Mesenchymal stem cell (in vitro differentiated cells and primary cell): ENCODE measurements around the gene MRPL19.

Experiments
- DNase-seq: peaks from one replicate; pipeline ENCODE4 v3.0.0-alpha.2; 2013
- H2AFZ ChIP-seq: one replicate; pipeline ENCODE4 v1.6.1; 2013; ENCODE audit warnings: low read depth, mild to moderate bottlenecking, control low read depth, inconsistent platforms, low read length, moderate library complexity
- H2AK5ac ChIP-seq: 2 replicates; pipeline ENCODE4 v1.6.1; 2013; ENCODE audit warnings: low read length, moderate library complexity, mild to moderate bottlenecking, inconsistent platforms; ENCODE audit not compliant: severe bottlenecking
- H2BK120ac ChIP-seq: one replicate; pipeline ENCODE4 v1.6.1; 2013; ENCODE audit warnings: low read depth, mild to moderate bottlenecking, inconsistent platforms, low read length, moderate library complexity
- H2BK12ac ChIP-seq, 2 experiments: one replicate each; pipeline ENCODE4 v1.6.1; 2013; ENCODE audit warnings: inconsistent platforms in 2 of 2, low read length in 2 of 2, mild to moderate bottlenecking in 2 of 2, moderate library complexity in 2 of 2, control low read depth in 1 of 2
- H2BK15ac ChIP-seq: one replicate; pipeline ENCODE4 v1.6.1; 2013; ENCODE audit warnings: mild to moderate bottlenecking, low read depth, inconsistent platforms; ENCODE audit not compliant: poor library complexity, severe bottlenecking
- H2BK5ac ChIP-seq: 2 replicates; pipeline ENCODE4 v1.6.1; 2013; ENCODE audit warnings: low read depth, mild to moderate bottlenecking, low read length, control low read depth, inconsistent platforms; ENCODE audit not compliant: poor library complexity, severe bottlenecking
- H3K14ac ChIP-seq, 2 experiments: one replicate each; pipeline ENCODE4 v1.6.1; 2013; ENCODE audit warnings: inconsistent platforms in 2 of 2, low read length in 2 of 2, control low read depth in 1 of 2, mild to moderate bottlenecking in 1 of 2, moderate library complexity in 1 of 2
- H3K18ac ChIP-seq, 2 experiments: one replicate each; pipeline ENCODE4 v1.6.1; 2013; ENCODE audit warnings: inconsistent platforms in 2 of 2, low read length in 2 of 2, control low read depth in 1 of 2, low read depth in 1 of 2, mild to moderate bottlenecking in 1 of 2
- H3K23ac ChIP-seq, 2 experiments: one replicate each; pipeline ENCODE4 v1.6.1; 2013; ENCODE audit warnings: inconsistent platforms in 2 of 2, low read length in 2 of 2, mild to moderate bottlenecking in 2 of 2, moderate library complexity in 2 of 2, control low read depth in 1 of 2
- H3K27ac ChIP-seq: 2 replicates; pipeline ENCODE4 v1.5.1; 2013; ENCODE audit warnings: mild to moderate bottlenecking, moderate library complexity, low read length, control low read depth, inconsistent platforms; ENCODE audit not compliant: poor library complexity, severe bottlenecking
- H3K27me3 ChIP-seq, 2 experiments: 2 replicates each; pipeline versions ENCODE4 v1.6.1 to v1.7.0; 2013; ENCODE audit warnings: low read length in 2 of 2, mild to moderate bottlenecking in 2 of 2, moderate library complexity in 2 of 2, control low read depth in 1 of 2, inconsistent platforms in 1 of 2; ENCODE audit not compliant: control insufficient read depth in 1 of 2, insufficient read depth in 1 of 2
- H3K36me3 ChIP-seq, 2 experiments: 2 replicates each; pipeline versions ENCODE4 v1.6.1 to v1.7.0; 2013; ENCODE audit warnings: low read length in 2 of 2, control low read depth in 1 of 2, inconsistent platforms in 1 of 2, low read depth in 1 of 2, mild to moderate bottlenecking in 1 of 2; ENCODE audit not compliant: insufficient read depth in 2 of 2, control insufficient read depth in 1 of 2
- H3K4ac ChIP-seq, 2 experiments: one replicate each; pipeline ENCODE4 v1.6.1; 2013; ENCODE audit warnings: inconsistent platforms in 2 of 2, low read length in 2 of 2, mild to moderate bottlenecking in 2 of 2, moderate library complexity in 2 of 2, control low read depth in 1 of 2, low read depth in 1 of 2
- H3K4me1 ChIP-seq: 2 replicates; pipeline ENCODE4 v1.6.1; 2013; ENCODE audit warnings: low read depth, low read length, control low read depth; ENCODE audit not compliant: control insufficient read depth, insufficient read depth
- H3K4me2 ChIP-seq: 2 replicates; pipeline ENCODE4 v1.6.1; 2013; ENCODE audit warnings: low read length, mild to moderate bottlenecking, inconsistent platforms; ENCODE audit not compliant: poor library complexity, severe bottlenecking
- H3K4me3 ChIP-seq, 2 experiments: 2 replicates each; pipeline versions ENCODE4 v1.5.1 to v1.7.0; 2013; ENCODE audit warnings: low read length in 2 of 2, mild to moderate bottlenecking in 2 of 2, control low read depth in 1 of 2, low read depth in 1 of 2; ENCODE audit not compliant: insufficient read depth in 1 of 2
- H3K79me1 ChIP-seq: replicated peaks from 2 replicates; pipeline ENCODE4 v1.6.1; 2013; ENCODE audit warnings: mild to moderate bottlenecking, control low read depth, low read length, inconsistent platforms; ENCODE audit not compliant: poor library complexity, severe bottlenecking
- H3K9ac ChIP-seq: 2 replicates; pipeline ENCODE4 v1.7.0; 2013; ENCODE audit warnings: mild to moderate bottlenecking, low read length, moderate library complexity
- H3K9me3 ChIP-seq: 2 replicates; pipeline ENCODE4 v1.7.0; 2013; ENCODE audit warnings: mild to moderate bottlenecking, low read length; ENCODE audit not compliant: control insufficient read depth
- H4K8ac ChIP-seq: one replicate; pipeline ENCODE4 v1.6.1; 2013; ENCODE audit warnings: inconsistent platforms, mild to moderate bottlenecking, low read length, moderate library complexity
- H4K91ac ChIP-seq: one replicate; pipeline ENCODE4 v1.6.1; 2013; ENCODE audit warnings: mild to moderate bottlenecking, low read length, inconsistent platforms
- WGBS: methylation state at CpG from one replicate; pipeline ENCODE4 v1.1.7; 2013; ENCODE audit warnings: mixed read lengths; 5-methylcytosine and 5-hydroxymethylcytosine counted together

Gene MRPL19

GRCh38 chr2:75675908-75676307, 29.3 kb downstream of the MRPL19 start:
- H2AK5ac ChIP-seq, result no peak overlapping the region
- no peak overlapping the region for H3K9ac ChIP-seq
- no peaks in the 10 kb centered on the region for H3K9me3 ChIP-seq
- H3K36me3 ChIP-seq, result peaks cover 0 to 32% of the 10 kb centered on the region in 2 experiments
- no peak overlapping the region for H3K4me2 ChIP-seq
- H2BK15ac ChIP-seq, result no peak overlapping the region
- H3K79me1 ChIP-seq, result no peaks in the 10 kb centered on the region
- no peak overlapping the region for H3K4me3 ChIP-seq
- no peak overlapping the region for H2BK12ac ChIP-seq
- H3K27me3 ChIP-seq, result no peaks in the 10 kb centered on the region
- H2BK120ac ChIP-seq, result no peak overlapping the region
- H4K8ac ChIP-seq, result no peak overlapping the region
- no peak overlapping the region for H3K27ac ChIP-seq
- no peak for DNase-seq
- H2AFZ ChIP-seq, result no peak overlapping the region
- H3K4ac ChIP-seq, result no peak overlapping the region
- no peak overlapping the region for H3K23ac ChIP-seq
- no peak overlapping the region for H2BK5ac ChIP-seq
- 100% methylated on average over 3 of the region's 3 CpGs for WGBS
- no peaks in the 10 kb centered on the region for H3K4me1 ChIP-seq
- no peak overlapping the region for H3K18ac ChIP-seq
- H3K14ac ChIP-seq, result no peak overlapping the region
- no peak overlapping the region for H4K91ac ChIP-seq

- DNase-seq, result no peak
- no peaks in the 10 kb centered on the region for H3K27me3 ChIP-seq
- H3K36me3 ChIP-seq, result peaks cover 4 to 32% of the 10 kb centered on the region in 2 experiments
- H4K8ac ChIP-seq, result no peak overlapping the region
- H2AK5ac ChIP-seq, result no peak overlapping the region
- H3K79me1 ChIP-seq, result no peaks in the 10 kb centered on the region
- H2BK120ac ChIP-seq, result no peak overlapping the region
- H2BK15ac ChIP-seq, result no peak overlapping the region
- no peak overlapping the region for H3K18ac ChIP-seq
- H3K9me3 ChIP-seq, result no peaks in the 10 kb centered on the region
- H2AFZ ChIP-seq, result no peak overlapping the region
- H3K27ac ChIP-seq, result no peak overlapping the region
- H2BK5ac ChIP-seq, result no peak overlapping the region
- no peak overlapping the region for H3K14ac ChIP-seq
- no peak overlapping the region for H3K9ac ChIP-seq
- H3K4me3 ChIP-seq, result no peak overlapping the region
- H3K4me2 ChIP-seq, result no peak overlapping the region
- WGBS, result 94% methylated on average over 2 of the region's 3 CpGs
- H3K23ac ChIP-seq, result no peak overlapping the region
- H2BK12ac ChIP-seq, result no peak overlapping the region
- H3K4ac ChIP-seq, result no peak overlapping the region
- H4K91ac ChIP-seq, result no peak overlapping the region
- no peaks in the 10 kb centered on the region for H3K4me1 ChIP-seq
Observed at GRCh38 chr2:75676464-75676863, 29.9 kb downstream of the MRPL19 start.

GRCh38 chr2:75679556-75679955, 33.0 kb downstream of the MRPL19 start:
- H2AFZ ChIP-seq, result no peak overlapping the region
- no peak for DNase-seq
- peaks cover 11 to 29% of the 10 kb centered on the region in 2 experiments for H3K36me3 ChIP-seq
- no peak overlapping the region for H2BK5ac ChIP-seq
- no peak overlapping the region for H2BK12ac ChIP-seq
- H2AK5ac ChIP-seq, result no peak overlapping the region
- no peaks in the 10 kb centered on the region for H3K9me3 ChIP-seq
- H3K79me1 ChIP-seq, result peaks cover 3% of the 10 kb centered on the region
- H3K4me1 ChIP-seq, result no peaks in the 10 kb centered on the region
- H2BK15ac ChIP-seq, result no peak overlapping the region
- no peak overlapping the region for H3K27ac ChIP-seq
- 100% methylated on average over 1 of the region's 1 CpG for WGBS
- no peak overlapping the region for H4K91ac ChIP-seq
- no peak overlapping the region for H3K4ac ChIP-seq
- no peak overlapping the region for H4K8ac ChIP-seq
- no peak overlapping the region for H3K4me3 ChIP-seq
- no peak overlapping the region for H2BK120ac ChIP-seq
- H3K14ac ChIP-seq, result no peak overlapping the region
- H3K9ac ChIP-seq, result no peak overlapping the region
- no peak overlapping the region for H3K4me2 ChIP-seq
- H3K18ac ChIP-seq, result no peak overlapping the region
- H3K27me3 ChIP-seq, result no peaks in the 10 kb centered on the region
- no peak overlapping the region for H3K23ac ChIP-seq

DNA sequence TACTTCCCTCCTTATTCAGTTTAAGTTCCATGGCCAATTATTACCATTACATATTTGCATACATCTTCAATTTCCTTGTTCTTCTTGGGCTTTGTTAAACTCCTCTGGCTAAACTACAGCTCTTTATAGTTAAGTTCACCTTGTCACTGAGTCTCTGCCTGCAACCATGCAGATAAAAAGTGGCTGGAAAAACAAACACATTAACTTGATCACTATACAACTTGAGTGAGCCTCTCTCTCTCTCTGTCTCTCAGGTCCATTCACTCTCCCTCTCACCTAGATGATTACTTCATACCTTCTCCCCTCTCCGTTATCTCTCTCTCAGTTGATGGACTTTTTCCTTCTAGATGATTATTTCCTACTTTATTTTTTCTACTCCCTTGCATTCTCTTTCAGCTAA, 33.8 kb downstream of the MRPL19 start:
- Histone ChIP-seq H3K36me3 (peaks cover 11 to 38% of the 10 kb centered on the region in 2 experiments), H3K9me3 (no peaks in the 10 kb centered on the region)
- 97% methylated on average over 1 of the region's 1 CpG for WGBS

More for the DNA sequence above, 33.8 kb downstream of the MRPL19 start:
- Histone ChIP-seq H3K14ac (no peak overlapping the region), H4K8ac (no peak overlapping the region), H2AK5ac (no peak overlapping the region), H3K4me3 (no peak overlapping the region), H2BK15ac (no peak overlapping the region), H3K9ac (no peak overlapping the region), H2BK5ac (no peak overlapping the region), H3K23ac (no peak overlapping the region), H4K91ac (no peak overlapping the region), H3K27me3 (no peaks in the 10 kb centered on the region), H2BK12ac (no peak overlapping the region), H3K18ac (no peak overlapping the region), H3K79me1 (peaks cover 3% of the 10 kb centered on the region), H2AFZ (no peak overlapping the region), H3K27ac (no peak overlapping the region), H3K4ac (no peak overlapping the region), H2BK120ac (no peak overlapping the region), H3K4me2 (no peak overlapping the region), H3K4me1 (no peaks in the 10 kb centered on the region)
- DNase-seq, result no peak
